GM12865 (cell line): ENCODE measurements around the gene SNX19.
"Not testable (repeated sequence)": the region's sequence is repeated elsewhere in the genome, so short reads cannot be mapped to it uniquely, and the experiment has no call there.

Experiments
- DNase-seq: peaks from one replicate; pipeline ENCODE4 v3.0.0; 2010; ENCODE audit warnings: low read depth
- H3K4me3 ChIP-seq: 2 replicates; pipeline ENCODE4 v1.5.1; 2011; ENCODE audit warnings: mild to moderate bottlenecking, low read depth, low read length, control low read depth
- TF ChIP-seq, protein P1 (sequence below): IDR thresholded peaks from 2 replicates; pipeline ENCODE4 v1.5.1; 2011; ENCODE audit warnings: low read length, control low read depth, low read depth, inconsistent platforms; ENCODE audit not compliant: insufficient read depth; ENCODE audit errors: missing control alignments

The SNX19 gene

DNA sequence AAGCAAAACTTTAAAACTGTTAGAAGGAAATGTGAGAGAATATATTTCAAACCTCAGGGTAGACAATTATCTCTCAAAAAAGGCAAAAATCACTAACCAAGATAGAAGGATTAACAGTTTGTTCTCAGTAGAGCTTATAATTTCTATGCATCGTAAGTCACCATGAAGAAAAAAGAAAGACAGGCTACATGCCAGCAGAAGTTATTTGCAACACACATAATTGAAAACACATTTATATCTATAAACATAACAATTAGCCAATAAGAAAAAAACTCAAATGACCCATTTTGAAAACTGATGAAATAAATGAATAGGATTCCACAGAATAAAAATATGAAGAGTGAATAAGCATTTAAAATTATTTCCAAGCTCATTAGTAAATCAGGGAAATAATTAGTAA is 24.4 kb upstream of the SNX19 start:
- no peak for DNase-seq
- TF ChIP-seq, protein P1, sequence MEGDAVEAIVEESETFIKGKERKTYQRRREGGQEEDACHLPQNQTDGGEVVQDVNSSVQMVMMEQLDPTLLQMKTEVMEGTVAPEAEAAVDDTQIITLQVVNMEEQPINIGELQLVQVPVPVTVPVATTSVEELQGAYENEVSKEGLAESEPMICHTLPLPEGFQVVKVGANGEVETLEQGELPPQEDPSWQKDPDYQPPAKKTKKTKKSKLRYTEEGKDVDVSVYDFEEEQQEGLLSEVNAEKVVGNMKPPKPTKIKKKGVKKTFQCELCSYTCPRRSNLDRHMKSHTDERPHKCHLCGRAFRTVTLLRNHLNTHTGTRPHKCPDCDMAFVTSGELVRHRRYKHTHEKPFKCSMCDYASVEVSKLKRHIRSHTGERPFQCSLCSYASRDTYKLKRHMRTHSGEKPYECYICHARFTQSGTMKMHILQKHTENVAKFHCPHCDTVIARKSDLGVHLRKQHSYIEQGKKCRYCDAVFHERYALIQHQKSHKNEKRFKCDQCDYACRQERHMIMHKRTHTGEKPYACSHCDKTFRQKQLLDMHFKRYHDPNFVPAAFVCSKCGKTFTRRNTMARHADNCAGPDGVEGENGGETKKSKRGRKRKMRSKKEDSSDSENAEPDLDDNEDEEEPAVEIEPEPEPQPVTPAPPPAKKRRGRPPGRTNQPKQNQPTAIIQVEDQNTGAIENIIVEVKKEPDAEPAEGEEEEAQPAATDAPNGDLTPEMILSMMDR, result no peak
- H3K4me3 ChIP-seq, result no peak overlapping the region

DNA sequence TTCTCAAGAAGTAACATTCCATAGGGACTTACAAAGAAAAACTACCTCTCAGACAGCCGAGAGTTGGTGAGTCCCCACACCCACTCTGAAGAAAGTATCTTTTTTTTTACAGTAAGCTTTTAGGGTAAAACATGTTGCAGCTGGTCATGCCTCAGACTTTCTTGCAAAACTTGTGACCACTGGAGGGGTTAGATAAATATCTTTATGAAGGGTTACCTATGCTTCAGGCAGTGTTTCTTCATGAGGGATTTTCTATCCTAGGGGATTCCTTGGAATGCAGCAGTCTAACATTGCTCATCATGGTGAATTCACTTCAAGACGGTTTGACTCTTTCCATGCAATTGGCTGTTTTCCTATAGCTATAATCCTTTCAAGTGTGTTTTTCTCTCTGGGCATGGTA is 20.8 kb upstream of the SNX19 start:
- TF ChIP-seq, protein P1, result no peak
- DNase-seq, result no peak
- no peak overlapping the region for H3K4me3 ChIP-seq

DNA sequence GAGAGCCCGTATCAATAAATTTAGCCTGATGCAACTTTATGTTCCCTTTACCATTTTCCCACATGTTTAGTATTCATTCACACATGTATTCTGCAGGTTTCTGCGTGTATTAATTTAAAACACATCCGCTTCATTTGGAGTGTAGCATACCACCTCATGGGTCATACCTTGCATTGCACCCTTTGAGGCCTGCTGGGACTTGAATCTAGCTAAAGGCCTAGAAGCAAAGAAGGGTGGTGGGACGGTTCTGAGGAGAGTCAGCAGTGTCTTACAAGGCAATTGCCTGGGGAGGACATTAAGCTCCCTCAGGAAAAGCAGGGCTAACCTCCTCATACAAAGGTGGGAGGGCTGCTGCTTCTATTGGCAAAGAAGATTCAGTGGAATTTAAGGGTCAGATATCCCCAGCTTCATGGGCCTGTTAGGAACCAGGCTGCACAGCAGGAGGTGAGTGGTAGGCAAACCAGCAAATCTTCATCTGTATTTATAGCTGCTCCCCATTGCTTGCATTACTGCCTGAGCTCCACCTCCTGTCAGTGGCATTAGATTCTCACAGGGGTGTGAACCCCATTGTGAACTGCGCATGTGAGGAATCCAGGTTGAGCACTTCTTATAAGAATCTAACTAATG is 15.9 kb upstream of the SNX19 start:
- DNase-seq, result no peak
- no peak overlapping the region for H3K4me3 ChIP-seq
- TF ChIP-seq, protein P1, result no peak

DNA sequence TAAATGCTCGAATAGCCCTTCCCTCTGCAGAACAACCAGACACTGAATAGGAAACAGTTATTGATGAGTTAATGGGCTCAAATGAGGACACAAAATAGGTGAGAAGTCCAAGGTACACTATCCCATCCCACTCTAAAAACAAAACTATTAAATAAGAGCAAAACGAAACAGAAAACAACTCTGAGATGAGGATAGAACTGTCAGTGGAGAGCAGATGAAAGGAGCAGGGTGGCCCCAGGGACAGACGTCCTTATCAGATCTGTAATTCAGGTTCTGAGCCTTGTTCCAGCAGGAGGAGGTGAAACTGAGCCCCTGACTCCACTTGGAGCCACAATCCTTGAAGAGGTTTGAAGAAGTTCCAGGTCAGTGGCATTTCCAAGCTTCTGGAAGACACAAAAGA is 8.5 kb upstream of the SNX19 start:
- H3K4me3 ChIP-seq, result no peak overlapping the region
- DNase-seq, result no peak
- TF ChIP-seq, protein P1, result no peak

DNA sequence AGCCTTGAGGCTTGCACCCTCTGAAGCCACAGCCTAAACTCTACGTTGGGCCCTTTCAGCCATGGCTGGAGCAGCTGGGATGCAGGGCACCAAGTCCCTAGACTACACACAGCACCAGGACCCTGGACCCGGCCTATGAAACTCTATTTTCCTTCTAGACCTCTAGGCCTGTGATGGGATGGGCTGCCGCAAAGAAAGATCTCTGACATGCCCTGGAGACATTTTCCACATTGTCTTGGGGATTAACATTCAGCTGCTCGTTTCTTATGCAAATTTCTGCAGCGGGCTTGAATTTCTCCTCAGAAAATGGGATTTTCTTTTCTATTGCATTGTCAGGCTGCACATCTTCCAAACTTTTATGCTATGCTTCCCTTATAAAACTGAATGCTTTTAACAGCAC is 4.3 kb upstream of the SNX19 start:
- not testable (repeated sequence) for DNase-seq, H3K4me3 ChIP-seq

DNA sequence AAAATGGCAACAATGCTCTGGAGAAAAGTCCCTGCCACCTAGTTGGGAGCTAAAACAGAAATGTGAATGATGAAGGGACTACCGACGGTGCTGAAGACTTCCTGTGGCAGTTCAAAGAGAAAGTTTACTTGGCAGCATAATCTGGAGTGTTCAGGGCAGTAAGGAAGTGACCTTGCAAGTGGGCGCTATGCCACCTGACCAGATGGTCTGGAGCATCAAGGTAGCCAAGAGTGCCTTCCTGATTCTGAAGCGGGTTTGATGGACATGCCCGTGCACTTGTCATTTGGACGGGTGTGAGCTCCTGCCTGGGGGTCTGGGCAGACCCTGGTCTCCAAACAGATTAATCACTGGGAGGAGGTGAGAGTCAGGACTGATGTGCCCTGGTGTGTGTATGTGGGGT is 1.8 kb upstream of the SNX19 start:
- TF ChIP-seq, protein P1, result no peak
- no peak overlapping the region for H3K4me3 ChIP-seq
- DNase-seq, result no peak

DNA sequence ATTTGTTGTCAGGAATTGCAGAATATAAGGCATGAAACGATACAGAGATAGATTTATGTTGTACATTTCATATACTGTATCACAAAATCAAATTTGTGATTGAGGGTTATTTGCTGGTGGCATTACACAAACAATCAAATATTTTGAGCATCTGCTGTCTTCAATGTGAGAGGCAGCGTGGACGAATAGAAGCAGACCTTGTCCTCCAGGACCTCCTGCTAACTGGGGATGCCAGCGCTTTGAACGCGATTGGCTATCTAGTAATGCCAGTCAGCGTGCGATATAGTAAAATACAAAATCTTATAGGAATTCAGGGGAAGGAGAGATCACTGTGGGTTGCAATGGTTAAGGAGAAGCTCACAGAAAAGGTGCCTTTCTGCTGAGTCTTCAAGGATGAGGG is 631 bp upstream of the SNX19 start:
- H3K4me3 ChIP-seq, result peak overlapping the region; percentile 43
- no peak for DNase-seq
- TF ChIP-seq, protein P1, result no peak
